Superior temporal gyrus (tissue), 1 donor: ENCODE results near the gene GSK3B.
"Not testable (repeated sequence)": the region's sequence is repeated elsewhere in the genome, so short reads cannot be mapped to it uniquely, and the experiment has no call there.

Experiments used
- DNase-seq: peaks from one replicate; pipeline ENCODE4 v3.0.0-alpha.2; 2016; ENCODE audit errors: extremely low spot score

GSK3B gene

DNA sequence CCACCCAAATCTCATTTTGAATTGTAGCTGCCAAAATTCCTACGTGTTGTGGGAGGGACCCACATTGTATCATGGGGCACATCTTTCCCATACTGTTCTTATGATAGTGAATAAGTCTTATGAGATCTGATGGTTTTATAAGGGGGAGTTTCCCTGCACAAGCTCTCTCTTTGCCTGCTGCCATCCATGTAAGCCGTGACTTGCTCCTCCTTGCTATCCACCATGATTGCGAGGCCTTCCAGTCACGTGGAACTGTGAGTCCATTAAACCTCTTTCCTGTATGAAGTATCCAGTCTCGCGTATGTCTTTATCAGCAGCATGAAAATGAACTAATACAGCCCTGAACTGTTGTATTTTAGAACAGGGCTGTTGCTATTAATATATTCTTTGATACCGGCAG is 40.6 kb downstream of the GSK3B start:
- not testable (repeated sequence) for DNase-seq

DNA sequence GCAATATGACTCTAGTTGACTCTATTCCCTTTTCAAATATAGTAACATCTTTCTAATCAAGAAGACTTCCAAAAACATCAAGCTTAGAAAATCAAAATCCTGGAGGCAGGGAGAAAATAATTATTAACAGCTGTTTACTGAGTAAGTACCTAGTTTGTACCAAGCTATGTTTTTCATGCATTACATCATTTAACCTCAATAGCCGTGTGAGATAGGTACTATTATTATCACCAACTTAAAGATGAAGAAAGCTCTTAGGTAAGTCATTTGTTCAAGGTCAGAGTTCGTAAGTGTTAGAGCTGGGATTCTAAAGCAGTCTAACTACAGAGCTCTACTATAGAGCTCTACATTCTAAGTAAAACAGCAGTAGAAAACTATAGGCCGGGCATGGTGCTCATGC is 41.6 kb downstream of the GSK3B start:
- DNase-seq: no peak

DNA sequence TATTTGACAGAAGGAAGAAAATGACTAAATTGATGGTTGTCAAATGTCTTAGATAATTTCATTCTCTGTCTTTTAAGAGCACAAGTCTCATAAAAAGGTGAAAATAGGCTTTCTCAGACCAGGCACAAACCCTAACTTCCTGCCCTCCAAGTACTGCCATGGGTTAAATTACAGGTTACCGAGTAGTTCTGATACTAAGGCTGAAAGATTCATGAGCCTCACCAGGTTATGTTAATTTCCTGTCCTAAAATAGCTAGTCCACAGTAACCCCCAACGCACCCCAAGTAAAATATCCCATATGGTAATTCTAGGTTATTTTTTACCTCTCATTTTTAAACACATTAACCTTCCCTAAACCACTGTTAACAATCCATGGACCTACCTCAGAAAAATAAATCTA is 42.0 kb downstream of the GSK3B start:
- DNase-seq: no peak

DNA sequence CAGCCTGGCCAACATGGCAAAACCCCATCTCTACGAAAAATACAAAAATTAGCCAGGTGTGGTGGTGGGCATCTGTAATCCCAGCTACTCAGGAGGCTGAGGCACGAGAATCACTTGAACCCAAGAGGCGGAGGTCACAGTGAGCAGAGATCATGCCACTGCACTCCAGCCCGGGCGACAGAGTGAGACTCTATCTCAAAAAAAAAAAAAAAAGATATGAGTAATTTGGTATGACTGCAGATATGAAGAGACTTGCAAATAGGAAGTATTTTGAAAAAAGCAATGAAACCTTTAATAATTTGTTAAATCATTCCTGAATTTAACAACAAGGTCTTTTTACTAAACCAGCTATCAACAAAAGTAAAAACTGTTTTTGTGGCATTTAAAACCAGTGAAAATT is 42.7 kb downstream of the GSK3B start:
- DNase-seq: not testable (repeated sequence)

DNA sequence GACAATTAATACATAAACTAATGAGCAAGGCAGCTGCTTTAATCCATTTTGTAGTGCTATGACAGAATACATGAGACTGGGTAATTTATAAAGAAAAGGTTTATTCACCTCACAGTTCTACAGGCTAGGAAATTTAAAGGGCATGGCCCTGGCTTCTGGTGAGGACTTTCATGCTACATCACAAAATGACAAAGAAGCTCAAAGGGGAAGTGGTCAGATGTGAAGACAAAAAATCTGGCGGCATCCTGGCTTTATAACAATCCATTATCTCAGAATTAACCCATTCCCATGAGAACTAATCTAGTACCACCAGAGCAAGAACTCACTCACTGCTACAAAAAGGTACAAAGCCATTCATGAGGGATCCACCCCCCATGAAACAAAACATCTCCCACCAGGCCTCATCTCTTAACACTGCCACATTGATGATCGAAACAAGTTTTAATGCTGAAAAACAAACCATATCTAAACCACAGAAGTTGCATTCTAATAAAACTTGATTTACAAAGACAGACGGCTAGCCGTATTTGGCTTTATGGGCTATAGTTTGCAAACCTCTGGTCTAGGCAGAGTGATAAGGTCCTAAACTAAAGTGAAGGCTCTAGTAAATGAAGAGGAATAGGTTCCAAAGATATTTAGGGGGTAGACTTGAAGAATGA is 44.2 kb downstream of the GSK3B start:
- DNase-seq: no peak

- no peak for DNase-seq
Observed at GRCh38 chr3:120049072-120049471, 45.2 kb downstream of the GSK3B start.

- DNase-seq: no peak
Observed at GRCh38 chr3:120048355-120049041, 45.7 kb downstream of the GSK3B start.

DNA sequence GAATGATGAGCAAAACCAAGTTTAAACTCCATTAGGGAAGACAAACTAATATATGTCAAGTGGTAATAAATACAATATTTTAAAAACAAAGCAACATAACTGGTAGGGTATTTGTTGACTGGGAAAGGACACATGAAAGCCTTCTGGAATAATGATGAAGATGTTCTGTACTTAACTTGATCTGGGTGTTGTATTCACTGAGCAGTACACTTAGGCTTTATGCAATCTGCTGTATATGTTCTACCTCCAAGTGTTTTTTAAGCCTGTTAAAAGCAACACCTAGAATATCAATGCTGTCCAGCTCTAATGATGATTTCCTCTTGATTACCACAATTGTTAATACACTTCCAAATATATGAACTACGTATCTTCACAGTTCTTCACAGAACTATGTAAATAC is 46.6 kb downstream of the GSK3B start:
- no peak for DNase-seq

DNA sequence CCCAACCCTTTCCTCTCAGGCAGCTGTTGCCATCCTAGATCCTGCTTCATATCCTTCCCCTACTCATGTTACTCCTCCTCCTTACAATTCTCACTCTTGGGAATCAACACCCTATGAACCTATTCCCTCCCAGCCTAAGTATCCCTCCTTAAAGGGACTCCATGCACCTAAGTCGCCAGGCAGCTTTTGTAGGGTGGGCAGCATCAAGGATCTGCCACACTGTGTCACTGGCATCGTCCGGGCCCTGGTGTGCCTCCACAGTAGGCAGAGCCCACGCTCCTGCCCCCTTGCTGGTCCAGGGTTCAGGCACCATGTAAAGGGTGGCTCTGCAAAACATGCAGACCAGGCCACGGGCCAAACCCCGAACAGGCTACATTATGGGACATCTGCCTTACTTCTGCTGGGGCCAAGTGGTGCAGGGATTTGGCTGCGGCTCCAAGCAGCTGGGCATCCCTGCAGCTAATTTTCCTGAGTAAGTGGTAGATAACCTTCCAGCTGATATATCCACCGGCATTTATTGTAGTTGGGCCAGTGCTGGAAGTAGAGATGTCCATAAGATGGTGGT is 53.4 kb downstream of the GSK3B start:
- DNase-seq: no peak

- DNase-seq: no peak
Observed at GRCh38 chr3:120039642-120040610, 54.3 kb downstream of the GSK3B start.

- DNase-seq: no peak
Observed at GRCh38 chr3:120033596-120033995, 60.7 kb downstream of the GSK3B start.

GRCh38 chr3:120031561-120031960 is 62.7 kb downstream of the GSK3B start:
- no peak for DNase-seq

- no peak for DNase-seq
Observed at GRCh38 chr3:120029749-120030148, 64.5 kb downstream of the GSK3B start.

DNA sequence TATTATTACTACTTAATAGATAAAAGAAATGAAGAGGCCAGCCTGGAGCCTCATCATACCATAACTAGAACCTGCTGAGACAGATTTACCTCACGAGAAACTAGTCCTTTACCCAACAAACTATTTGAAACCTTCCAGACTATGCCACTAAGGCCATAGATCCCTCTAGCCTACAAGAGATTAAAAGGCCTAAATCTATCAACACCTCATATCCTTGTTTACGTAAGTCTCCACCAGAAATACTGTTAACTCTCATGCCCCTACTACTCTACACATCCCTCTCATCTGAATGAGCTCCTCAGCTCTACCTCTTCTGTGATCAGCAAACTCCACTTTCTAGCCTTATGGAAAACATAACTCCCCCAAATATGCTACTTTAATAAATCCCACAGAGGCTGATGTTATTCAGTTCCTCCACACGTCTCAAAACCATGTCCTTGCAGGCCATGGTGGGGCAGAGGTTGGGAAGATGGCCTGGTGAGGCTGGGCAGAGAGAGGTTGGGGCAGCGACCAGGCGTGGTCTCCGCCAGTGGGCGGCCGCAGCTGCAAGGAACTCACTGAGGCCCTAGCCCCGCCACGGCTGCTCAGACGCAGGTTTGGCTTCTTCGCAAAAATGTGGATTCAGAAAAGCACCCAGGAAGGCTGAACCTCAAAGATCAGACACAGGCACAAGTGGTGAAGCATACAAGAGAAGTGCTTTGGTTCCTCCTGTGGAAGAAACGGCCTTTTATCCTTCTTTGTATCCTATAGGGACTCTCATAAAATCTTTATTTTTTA is 65.8 kb downstream of the GSK3B start:
- DNase-seq: no peak

GRCh38 chr3:120027226-120027625 is 67.0 kb downstream of the GSK3B start:
- no peak for DNase-seq

GRCh38 chr3:120025520-120025919 is 68.7 kb downstream of the GSK3B start:
- DNase-seq: no peak

- no peak for DNase-seq
Observed at GRCh38 chr3:120024103-120024502, 70.1 kb downstream of the GSK3B start.

- DNase-seq: no peak
Observed at GRCh38 chr3:120022729-120023128, 71.5 kb downstream of the GSK3B start.

DNA sequence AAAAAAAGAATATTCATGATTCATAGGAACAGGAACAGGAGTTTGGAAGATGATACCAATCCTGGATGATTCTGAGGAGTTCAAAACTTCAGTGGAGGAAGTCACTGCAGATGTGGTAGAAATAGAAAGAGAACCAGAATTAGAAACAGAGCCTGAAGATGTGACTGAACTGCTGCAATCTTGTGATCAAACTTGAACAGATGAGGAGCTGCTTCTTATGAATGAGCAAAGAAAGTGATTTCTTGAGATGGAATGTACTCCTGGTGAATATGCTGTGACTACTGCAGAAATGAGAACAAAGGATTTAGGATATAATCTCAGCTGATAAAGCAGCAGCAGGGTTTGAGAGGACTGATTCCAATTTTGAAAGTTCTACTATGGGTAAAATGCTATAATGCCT is 72.7 kb downstream of the GSK3B start:
- peak; percentile 40 for DNase-seq

- no peak for DNase-seq
Observed at GRCh38 chr3:120018299-120018698, 75.9 kb downstream of the GSK3B start.

- no peak for DNase-seq
Observed at GRCh38 chr3:120017692-120018091, 76.6 kb downstream of the GSK3B start.
